Fibroblast of lung (primary cell): Measurements from ENCODE around the gene REEP1. TPM values are rescaled to one million over a fixed set of nuclear protein-coding genes. Genes with fewer than 3 reads are reported as not detected.

ENCODE experiments used
- DNase-seq, 2 donors: peaks; one replicate each; pipeline versions ENCODE4 v3.0.0 to v3.0.0-alpha.2; 2010; ENCODE audit warnings: low read depth in 2 of 2
- H2AFZ ChIP-seq: 2 replicates; pipeline ENCODE4 v1.5.1; 2012; ENCODE audit warnings: low read length, control low read depth, inconsistent platforms
- H3K27ac ChIP-seq: 2 replicates; pipeline ENCODE4 v1.5.1; 2011; ENCODE audit warnings: low read length, control low read depth; ENCODE audit not compliant: insufficient read depth
- H3K27me3 ChIP-seq: 2 replicates; pipeline ENCODE4 v1.5.1; 2011; ENCODE audit warnings: mild to moderate bottlenecking, low read length; ENCODE audit not compliant: control insufficient read depth, insufficient read depth
- H3K36me3 ChIP-seq: 2 replicates; pipeline ENCODE4 v1.5.1; 2011; ENCODE audit warnings: low read length; ENCODE audit not compliant: control insufficient read depth, insufficient read depth
- H3K4me1 ChIP-seq: 2 replicates; pipeline ENCODE4 v1.5.1; 2011; ENCODE audit warnings: low read length; ENCODE audit not compliant: control insufficient read depth, insufficient read depth; ENCODE audit errors: extremely low read depth
- H3K4me2 ChIP-seq: 2 replicates; pipeline ENCODE4 v1.5.1; 2011; ENCODE audit warnings: low read length, control low read depth; ENCODE audit not compliant: insufficient read depth; ENCODE audit errors: extremely low read depth
- H3K4me3 ChIP-seq, 4 experiments: fragments of 200-600 bp in 1 of 4; sonication (generic) in 1 of 4; replicated peaks in 1 of 4; 2 replicates each; pipeline ENCODE4 v1.5.1; 2011 to 2016; ENCODE audit warnings: low read length in 4 of 4, low read depth in 3 of 4, mild to moderate bottlenecking in 3 of 4, control low read depth in 2 of 4, inconsistent platforms in 1 of 4, mixed read lengths in 1 of 4; ENCODE audit not compliant: insufficient read depth in 1 of 4; ENCODE audit errors: control extremely low read depth in 1 of 4
- H3K79me2 ChIP-seq: 2 replicates; pipeline ENCODE4 v1.5.1; 2012; ENCODE audit warnings: mild to moderate bottlenecking, low read length, inconsistent platforms; ENCODE audit not compliant: control insufficient read depth, insufficient read depth
- H3K9ac ChIP-seq: 2 replicates; pipeline ENCODE4 v1.5.1; 2011; ENCODE audit warnings: mild to moderate bottlenecking, low read length, control low read depth; ENCODE audit not compliant: insufficient read depth
- H3K9me3 ChIP-seq: 2 replicates; pipeline ENCODE4 v1.5.1; 2012; ENCODE audit warnings: low read depth, low read length; ENCODE audit not compliant: control insufficient read depth, insufficient read depth
- H4K20me1 ChIP-seq: 2 replicates; pipeline ENCODE4 v1.5.1; 2011; ENCODE audit warnings: low read length; ENCODE audit not compliant: control insufficient read depth, insufficient read depth; ENCODE audit errors: extremely low read depth
- EZH2 ChIP-seq: IDR thresholded peaks from 2 replicates; pipeline ENCODE4 v1.5.1; 2012; ENCODE audit warnings: low read length, control low read depth, mild to moderate bottlenecking; ENCODE audit errors: missing control alignments
- polyA plus RNA-seq, 2 donors: library from polyadenylated mRNA; depleted of rRNA in 1 of 2; stranded (reverse) in 1 of 2; unstranded in 1 of 2; fragments of >200 nt; gene quantifications; 2 replicates each; pipeline ENCODE4 v1.2.1, GENCODE V29; 2011 to 2012; ENCODE audit warnings: missing spikeins in 1 of 2
- total RNA-seq: library from RNA; depleted of rRNA; stranded (reverse); fragments of >200 nt; gene quantifications from 2 replicates; pipeline ENCODE4 v1.2.1, GENCODE V29; 2014
- TF ChIP-seq, protein P1 (sequence below), 2 donors: IDR thresholded peaks in 1 of 2; conservative IDR thresholded peaks in 1 of 2; 1 replicate in 1 of 2; 2 replicates in 1 of 2; pipeline ENCODE4 v1.5.1; 2011 to 2012; ENCODE audit warnings: low read length in 2 of 2, control low read depth in 1 of 2, inconsistent platforms in 1 of 2, low read depth in 1 of 2, mild to moderate bottlenecking in 1 of 2

The REEP1 gene
- total and polyA plus RNA-seq, 2 donors (not counting 1 experiment from before 2014, with no cell fraction given): 0.02 TPM; not detected in 1

- Histone ChIP-seq H3K9ac (no peak overlapping the region), H3K4me1 (no peaks in the 10 kb centered on the region), H3K27ac (no peak overlapping the region), H4K20me1 (no peaks in the 10 kb centered on the region), H3K9me3 (no peaks in the 10 kb centered on the region), H3K36me3 (no peaks in the 10 kb centered on the region), H3K79me2 (no peaks in the 10 kb centered on the region), H3K4me2 (no peak overlapping the region), H3K27me3 (peaks cover 8% of the 10 kb centered on the region), H2AFZ (no peak overlapping the region), H3K4me3 (no peak overlapping the region)
- TF ChIP-seq, protein P1, sequence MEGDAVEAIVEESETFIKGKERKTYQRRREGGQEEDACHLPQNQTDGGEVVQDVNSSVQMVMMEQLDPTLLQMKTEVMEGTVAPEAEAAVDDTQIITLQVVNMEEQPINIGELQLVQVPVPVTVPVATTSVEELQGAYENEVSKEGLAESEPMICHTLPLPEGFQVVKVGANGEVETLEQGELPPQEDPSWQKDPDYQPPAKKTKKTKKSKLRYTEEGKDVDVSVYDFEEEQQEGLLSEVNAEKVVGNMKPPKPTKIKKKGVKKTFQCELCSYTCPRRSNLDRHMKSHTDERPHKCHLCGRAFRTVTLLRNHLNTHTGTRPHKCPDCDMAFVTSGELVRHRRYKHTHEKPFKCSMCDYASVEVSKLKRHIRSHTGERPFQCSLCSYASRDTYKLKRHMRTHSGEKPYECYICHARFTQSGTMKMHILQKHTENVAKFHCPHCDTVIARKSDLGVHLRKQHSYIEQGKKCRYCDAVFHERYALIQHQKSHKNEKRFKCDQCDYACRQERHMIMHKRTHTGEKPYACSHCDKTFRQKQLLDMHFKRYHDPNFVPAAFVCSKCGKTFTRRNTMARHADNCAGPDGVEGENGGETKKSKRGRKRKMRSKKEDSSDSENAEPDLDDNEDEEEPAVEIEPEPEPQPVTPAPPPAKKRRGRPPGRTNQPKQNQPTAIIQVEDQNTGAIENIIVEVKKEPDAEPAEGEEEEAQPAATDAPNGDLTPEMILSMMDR (conservative IDR thresholded peaks at IDR 0.05 in 1 of 2, IDR thresholded peaks at IDR 0.05 in 1 of 2; ENCODE audit: low read depth in 1 of 2, low read length in 2 of 2): no peak
- no peak for DNase-seq
Observed at GRCh38 chr2:86344404-86344803, 7.0 kb upstream of the REEP1 start.

- H3K9me3 ChIP-seq: no peaks in the 10 kb centered on the region
- H3K4me2 ChIP-seq: no peak overlapping the region
- TF ChIP-seq EZH2: no peak
- TF ChIP-seq, protein P1 (conservative IDR thresholded peaks at IDR 0.05 in 1 of 2, IDR thresholded peaks at IDR 0.05 in 1 of 2; ENCODE audit: low read depth in 1 of 2, low read length in 2 of 2): no peak
- peaks cover 17% of the 10 kb centered on the region for H3K27me3 ChIP-seq
- no peaks in the 10 kb centered on the region for H3K79me2 ChIP-seq
- no peak overlapping the region for H2AFZ ChIP-seq
- no peak overlapping the region for H3K4me3 ChIP-seq
- H3K4me1 ChIP-seq: no peaks in the 10 kb centered on the region
- no peak for DNase-seq
- H3K36me3 ChIP-seq: no peaks in the 10 kb centered on the region
- no peaks in the 10 kb centered on the region for H4K20me1 ChIP-seq
- no peak overlapping the region for H3K27ac ChIP-seq
- no peak overlapping the region for H3K9ac ChIP-seq
Observed at GRCh38 chr2:86342488-86342887, 5.1 kb upstream of the REEP1 start.

- TF ChIP-seq EZH2: no peak
- Histone ChIP-seq H4K20me1 (no peaks in the 10 kb centered on the region), H2AFZ (no peak overlapping the region), H3K9me3 (no peaks in the 10 kb centered on the region), H3K27me3 (peaks cover 22% of the 10 kb centered on the region), H3K36me3 (no peaks in the 10 kb centered on the region), H3K4me1 (no peaks in the 10 kb centered on the region), H3K9ac (no peak overlapping the region), H3K79me2 (no peaks in the 10 kb centered on the region), H3K27ac (no peak overlapping the region), H3K4me2 (no peak overlapping the region), H3K4me3 (no peak overlapping the region)
- DNase-seq: no peak
Observed at GRCh38 chr2:86341470-86341869, 4.0 kb upstream of the REEP1 start.
